Measurements from ENCODE around the gene GPBP1.
A peak's percentile ranks its signal among the peaks of the same experiment; 100 is the strongest.

The GPBP1 gene

GRCh38 chr5:57209316-57210040, 35.6 kb downstream of the GPBP1 start:
- Histone ChIP-seq H4K20me1 (ENCODE audit: low read depth, low read length) (peaks cover 56% of the 10 kb centered on the region), H3K4me2 (ENCODE audit: low read depth, low read length, poor library complexity, severe bottlenecking) (peak overlapping the region; percentile 21), H3K27ac (ENCODE audit: low read depth, low read length) (no peak overlapping the region), H3K27me3 (ENCODE audit: low read length) (no peaks in the 10 kb centered on the region), H3K9ac (ENCODE audit: low read length) (no peak overlapping the region), H3K79me2 (ENCODE audit: insufficient read depth, low read length) (peaks cover 100% of the 10 kb centered on the region), H2AFZ (ENCODE audit: low read depth, low read length, severe bottlenecking) (no peak overlapping the region), H3K9me3 (ENCODE audit: insufficient read depth, low read length) (no peaks in the 10 kb centered on the region), H3F3A (ENCODE audit: insufficient read depth) (0 out of 2 replicates have a peak, but pooled peaks cover 3% of the 10 kb centered on the region), H3K4me3 (ENCODE audit: insufficient read depth, low read length, poor library complexity, severe bottlenecking) (no peak overlapping the region), H3K9me2 (replicated peaks; ENCODE audit: insufficient read depth, low read length) (no peaks in the 10 kb centered on the region), H3K36me3 (ENCODE audit: low read length) (peaks cover 9% of the 10 kb centered on the region; the same call in 1 of the 2 replicates)
- no peak for TF ChIP-seq EZH2phosphoT487 (conservative IDR thresholded peaks at IDR 0.05; ENCODE audit: low read length)
- no peak for TF ChIP-seq CTCF (IDR thresholded peaks at IDR 0.05; ENCODE audit: insufficient read depth, low read length, poor library complexity, severe bottlenecking)

GRCh38 chr5:57210633-57211032, 36.8 kb downstream of the GPBP1 start:
- 0 out of 2 replicates have a peak, but pooled peaks cover 9% of the 10 kb centered on the region for H3F3A ChIP-seq (ENCODE audit: insufficient read depth)
- TF ChIP-seq CTCF (IDR thresholded peaks at IDR 0.05; ENCODE audit: insufficient read depth, low read length, poor library complexity, severe bottlenecking) (no peak), EZH2phosphoT487 (conservative IDR thresholded peaks at IDR 0.05; ENCODE audit: low read length) (no peak)
- peaks cover 20% of the 10 kb centered on the region; the same call in 1 of the 2 replicates for H3K36me3 ChIP-seq (ENCODE audit: low read length)
- H3K4me3 ChIP-seq (ENCODE audit: insufficient read depth, low read length, poor library complexity, severe bottlenecking) = no peak overlapping the region
- no peaks in the 10 kb centered on the region for H3K27me3 ChIP-seq (ENCODE audit: low read length)
- H3K27ac ChIP-seq (ENCODE audit: low read depth, low read length) = no peak overlapping the region
- peaks cover 100% of the 10 kb centered on the region for H3K79me2 ChIP-seq (ENCODE audit: insufficient read depth, low read length)
- no peak overlapping the region for H3K4me2 ChIP-seq (ENCODE audit: low read depth, low read length, poor library complexity, severe bottlenecking)
- H3K9me3 ChIP-seq (ENCODE audit: insufficient read depth, low read length) = no peaks in the 10 kb centered on the region
- no peaks in the 10 kb centered on the region for H3K9me2 ChIP-seq (replicated peaks; ENCODE audit: insufficient read depth, low read length)
- no peak overlapping the region for H2AFZ ChIP-seq (ENCODE audit: low read depth, low read length, severe bottlenecking)
- H4K20me1 ChIP-seq (ENCODE audit: low read depth, low read length) = peaks cover 60% of the 10 kb centered on the region
- H3K9ac ChIP-seq (ENCODE audit: low read length) = no peak overlapping the region

GRCh38 chr5:57211039-57211438, 37.2 kb downstream of the GPBP1 start:
- Histone ChIP-seq H3F3A (ENCODE audit: insufficient read depth) (0 out of 2 replicates have a peak, but pooled peaks cover 9% of the 10 kb centered on the region), H3K9ac (ENCODE audit: low read length) (no peak overlapping the region), H4K20me1 (ENCODE audit: low read depth, low read length) (peaks cover 56% of the 10 kb centered on the region), H3K9me3 (ENCODE audit: insufficient read depth, low read length) (no peaks in the 10 kb centered on the region), H3K4me2 (ENCODE audit: low read depth, low read length, poor library complexity, severe bottlenecking) (no peak overlapping the region), H3K27me3 (ENCODE audit: low read length) (no peaks in the 10 kb centered on the region), H3K9me2 (replicated peaks; ENCODE audit: insufficient read depth, low read length) (no peaks in the 10 kb centered on the region), H3K79me2 (ENCODE audit: insufficient read depth, low read length) (peaks cover 100% of the 10 kb centered on the region), H2AFZ (ENCODE audit: low read depth, low read length, severe bottlenecking) (no peak overlapping the region), H3K27ac (ENCODE audit: low read depth, low read length) (no peak overlapping the region), H3K4me3 (ENCODE audit: insufficient read depth, low read length, poor library complexity, severe bottlenecking) (no peak overlapping the region), H3K36me3 (ENCODE audit: low read length) (peaks cover 20% of the 10 kb centered on the region; the same call in 1 of the 2 replicates)
- TF ChIP-seq EZH2phosphoT487 (conservative IDR thresholded peaks at IDR 0.05; ENCODE audit: low read length) = no peak

GRCh38 chr5:57215629-57216195, 41.9 kb downstream of the GPBP1 start:
- H2AFZ ChIP-seq (ENCODE audit: low read depth, low read length, severe bottlenecking) = no peak overlapping the region
- H3K4me3 ChIP-seq (ENCODE audit: insufficient read depth, low read length, poor library complexity, severe bottlenecking) = no peak overlapping the region
- H3K9me2 ChIP-seq (replicated peaks; ENCODE audit: insufficient read depth, low read length) = no peaks in the 10 kb centered on the region
- H3K9ac ChIP-seq (ENCODE audit: low read length) = no peak overlapping the region
- H3K4me2 ChIP-seq (ENCODE audit: low read depth, low read length, poor library complexity, severe bottlenecking) = no peak overlapping the region
- peaks cover 24% of the 10 kb centered on the region; the same call in 1 of the 2 replicates for H3K36me3 ChIP-seq (ENCODE audit: low read length)
- TF ChIP-seq EZH2phosphoT487 (conservative IDR thresholded peaks at IDR 0.05; ENCODE audit: low read length) (no peak), CTCF (IDR thresholded peaks at IDR 0.05; ENCODE audit: insufficient read depth, low read length, poor library complexity, severe bottlenecking) (no peak)
- H3K9me3 ChIP-seq (ENCODE audit: insufficient read depth, low read length) = no peaks in the 10 kb centered on the region
- peaks cover 41% of the 10 kb centered on the region for H4K20me1 ChIP-seq (ENCODE audit: low read depth, low read length)
- no peaks in the 10 kb centered on the region for H3K27me3 ChIP-seq (ENCODE audit: low read length)
- no peak overlapping the region for H3K27ac ChIP-seq (ENCODE audit: low read depth, low read length)
- H3K79me2 ChIP-seq (ENCODE audit: insufficient read depth, low read length) = peaks cover 96% of the 10 kb centered on the region
- H3F3A ChIP-seq (ENCODE audit: insufficient read depth) = peaks cover 27% of the 10 kb centered on the region
